ENCODE measurements around the gene IFIT1.

GRCh38 chr10:89344156-89344555 lies 48.3 kb upstream of the IFIT1 start:
- TF ChIP-seq CTCF (IDR thresholded peaks at IDR 0.05) = no peak
- TF ChIP-seq EP300 (IDR thresholded peaks at IDR 0.05) = no peak
- no peak for TF ChIP-seq POLR2A (IDR thresholded peaks at IDR 0.05)

All from suprapubic skin (tissue), 3 donors.